NOMO-1 treated with dmso at 0.1 percent for 144 hours (cell line): ENCODE results near the gene ABCC3.
"Not testable (repeated sequence)": the region's sequence is repeated elsewhere in the genome, so short reads cannot be mapped to it uniquely, and the experiment has no call there.

Source experiments
- DNase-seq: peaks from one replicate; lab custom pipeline; 2025; ENCODE audit not compliant: unreplicated experiment; lab: John Stamatoyannopoulos, UW

ABCC3 gene

DNA sequence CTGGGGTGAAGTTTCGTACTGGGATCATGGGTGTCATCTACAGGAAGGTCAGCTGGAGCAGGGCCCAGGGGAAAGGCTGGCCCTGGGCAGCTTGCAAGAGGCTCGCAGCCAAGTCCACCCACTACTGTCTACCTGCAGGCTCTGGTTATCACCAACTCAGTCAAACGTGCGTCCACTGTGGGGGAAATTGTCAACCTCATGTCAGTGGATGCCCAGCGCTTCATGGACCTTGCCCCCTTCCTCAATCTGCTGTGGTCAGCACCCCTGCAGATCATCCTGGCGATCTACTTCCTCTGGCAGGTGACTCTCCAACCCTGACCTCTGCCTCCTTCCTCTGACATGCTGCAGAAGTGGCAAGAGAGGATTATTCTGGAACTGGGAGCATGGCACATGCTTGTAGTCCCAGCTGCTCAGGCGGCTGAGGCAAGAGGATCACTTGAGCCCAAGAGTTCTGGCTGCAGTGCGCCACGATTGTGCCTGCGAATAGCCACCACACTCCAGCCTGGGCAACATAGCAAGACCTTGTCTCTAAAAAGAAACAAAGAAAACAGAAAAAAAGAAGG is 29.2 kb downstream of the ABCC3 start:
- DNase-seq = no peak

DNA sequence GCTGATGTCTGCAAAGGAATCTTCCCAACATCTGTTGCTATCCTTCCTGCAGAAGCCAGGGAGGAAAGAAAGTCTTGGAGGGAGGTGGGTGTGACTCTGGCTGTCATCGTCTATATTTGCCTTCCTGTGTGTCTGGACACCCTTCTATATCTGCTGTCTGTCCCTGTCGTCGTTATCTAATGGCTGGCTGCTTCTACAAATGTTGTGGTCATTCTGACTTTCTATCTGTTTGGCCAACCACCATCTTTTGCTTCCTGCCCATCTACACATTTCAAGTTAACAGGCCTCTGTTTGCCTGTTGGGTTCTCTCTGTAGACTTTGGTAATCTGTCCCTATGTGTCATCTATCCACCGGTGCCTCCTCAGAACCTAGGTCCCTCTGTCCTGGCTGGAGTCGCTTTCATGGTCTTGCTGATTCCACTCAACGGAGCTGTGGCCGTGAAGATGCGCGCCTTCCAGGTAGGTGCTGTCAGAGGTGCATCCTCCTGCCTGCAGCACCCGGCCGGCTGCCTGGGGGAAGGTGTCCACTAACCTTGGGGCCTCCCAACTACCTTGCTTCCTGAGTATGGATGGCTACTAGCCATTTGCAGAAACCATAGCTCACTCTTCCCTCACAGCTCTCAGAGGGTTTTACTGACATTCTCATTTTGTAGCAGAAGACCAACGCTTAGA is 30.2 kb downstream of the ABCC3 start:
- DNase-seq = no peak

DNA sequence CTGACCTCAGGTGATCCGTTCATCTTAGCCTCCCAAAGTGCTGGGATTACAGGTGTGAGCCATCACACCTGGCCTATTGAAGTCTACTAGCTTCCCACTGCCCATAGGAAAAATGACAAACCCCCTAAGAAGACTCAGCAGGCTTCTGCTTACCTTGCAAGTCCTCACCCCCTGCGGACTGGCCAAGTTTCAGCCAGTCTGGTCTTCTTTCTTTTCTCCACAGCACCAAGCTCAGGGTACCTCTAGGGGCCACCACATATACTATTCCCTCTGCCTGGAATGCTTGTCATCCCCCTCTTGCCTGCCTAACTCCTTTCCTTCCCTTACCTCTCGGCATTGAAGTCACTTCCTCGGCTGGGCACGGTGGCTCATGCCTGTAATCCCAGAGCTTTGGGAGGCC is 31.2 kb downstream of the ABCC3 start:
- no peak for DNase-seq

DNA sequence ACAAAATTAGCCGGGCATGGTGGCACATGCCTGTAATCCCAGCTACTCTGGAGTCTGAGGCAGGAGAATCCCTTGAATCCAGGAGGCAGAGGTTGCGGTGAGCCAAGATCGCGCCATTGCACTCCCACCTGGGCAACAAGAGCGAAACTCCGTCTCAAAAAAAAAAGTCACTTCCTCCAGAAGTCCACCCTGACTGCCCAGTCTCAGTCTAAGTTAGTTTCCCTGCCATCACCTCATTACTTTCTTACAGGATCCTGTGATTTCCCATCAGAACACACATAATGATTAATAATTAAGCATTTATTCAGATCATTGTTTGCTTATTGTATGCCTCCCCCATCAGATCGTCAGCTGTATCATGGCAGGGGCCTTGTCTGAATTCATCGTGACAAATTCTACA is 31.6 kb downstream of the ABCC3 start:
- no peak for DNase-seq

DNA sequence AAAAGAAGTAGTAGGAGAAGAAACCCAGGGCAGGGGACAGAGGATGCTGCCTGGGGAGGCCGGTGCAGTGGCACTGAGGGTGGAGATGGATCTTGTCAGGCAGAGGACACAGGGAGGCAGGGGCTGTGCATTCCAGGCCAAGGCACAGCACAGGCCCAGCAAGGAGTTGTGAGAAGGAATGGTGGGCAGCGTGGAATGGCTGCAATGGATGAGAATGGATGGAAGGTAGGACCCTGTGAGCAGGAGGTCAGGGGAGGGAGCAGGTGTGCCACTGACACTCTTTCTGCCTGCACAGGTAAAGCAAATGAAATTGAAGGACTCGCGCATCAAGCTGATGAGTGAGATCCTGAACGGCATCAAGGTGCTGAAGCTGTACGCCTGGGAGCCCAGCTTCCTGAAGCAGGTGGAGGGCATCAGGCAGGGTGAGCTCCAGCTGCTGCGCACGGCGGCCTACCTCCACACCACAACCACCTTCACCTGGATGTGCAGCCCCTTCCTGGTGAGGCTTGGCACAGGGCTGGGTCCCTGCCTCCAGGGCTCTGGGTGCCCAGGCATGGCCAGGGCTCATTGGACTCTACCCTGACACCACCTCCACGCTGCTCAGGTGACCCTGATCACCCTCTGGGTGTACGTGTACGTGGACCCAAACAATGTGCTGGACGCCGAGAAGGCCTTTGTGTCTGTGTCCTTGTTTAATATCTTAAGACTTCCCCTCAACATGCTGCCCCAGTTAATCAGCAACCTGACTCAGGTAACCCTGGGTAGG is 32.8 kb downstream of the ABCC3 start:
- no peak for DNase-seq

DNA sequence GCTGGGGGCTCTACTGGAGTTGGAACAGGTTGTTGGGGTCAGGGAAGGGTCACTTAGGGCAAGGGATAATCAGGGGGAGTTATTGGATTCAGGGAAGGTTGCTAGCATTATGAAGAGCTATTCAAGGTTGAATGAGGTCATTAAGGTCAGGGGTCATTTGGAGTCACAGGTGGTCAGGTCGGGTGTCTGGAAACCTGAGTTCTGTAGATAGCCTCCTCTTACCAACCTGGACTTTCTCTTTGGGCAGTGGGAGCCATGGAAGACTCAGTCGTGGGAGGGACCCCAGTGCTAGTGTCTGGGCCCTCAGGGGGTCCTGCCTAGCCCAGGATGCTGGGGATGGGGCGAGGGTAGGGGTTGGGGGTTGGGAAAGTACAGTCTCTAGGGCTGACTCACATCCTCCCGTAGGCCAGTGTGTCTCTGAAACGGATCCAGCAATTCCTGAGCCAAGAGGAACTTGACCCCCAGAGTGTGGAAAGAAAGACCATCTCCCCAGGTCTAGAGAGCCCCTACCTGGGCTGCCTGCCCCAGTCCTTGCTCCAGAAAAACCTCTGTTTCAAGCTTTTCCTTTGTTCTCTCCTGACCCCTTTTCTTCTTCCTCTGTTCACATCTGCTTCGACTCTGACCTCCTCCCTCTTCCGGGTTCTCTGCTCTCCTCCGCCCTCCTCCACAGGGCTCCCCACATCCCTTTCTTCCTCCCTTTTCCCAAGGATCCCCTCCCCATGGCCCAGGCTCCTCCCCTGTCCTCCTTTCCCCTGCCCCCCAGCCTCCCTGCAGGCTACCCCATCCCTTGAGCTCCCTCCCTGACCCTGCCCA is 33.5 kb downstream of the ABCC3 start:
- DNase-seq = no peak

DNA sequence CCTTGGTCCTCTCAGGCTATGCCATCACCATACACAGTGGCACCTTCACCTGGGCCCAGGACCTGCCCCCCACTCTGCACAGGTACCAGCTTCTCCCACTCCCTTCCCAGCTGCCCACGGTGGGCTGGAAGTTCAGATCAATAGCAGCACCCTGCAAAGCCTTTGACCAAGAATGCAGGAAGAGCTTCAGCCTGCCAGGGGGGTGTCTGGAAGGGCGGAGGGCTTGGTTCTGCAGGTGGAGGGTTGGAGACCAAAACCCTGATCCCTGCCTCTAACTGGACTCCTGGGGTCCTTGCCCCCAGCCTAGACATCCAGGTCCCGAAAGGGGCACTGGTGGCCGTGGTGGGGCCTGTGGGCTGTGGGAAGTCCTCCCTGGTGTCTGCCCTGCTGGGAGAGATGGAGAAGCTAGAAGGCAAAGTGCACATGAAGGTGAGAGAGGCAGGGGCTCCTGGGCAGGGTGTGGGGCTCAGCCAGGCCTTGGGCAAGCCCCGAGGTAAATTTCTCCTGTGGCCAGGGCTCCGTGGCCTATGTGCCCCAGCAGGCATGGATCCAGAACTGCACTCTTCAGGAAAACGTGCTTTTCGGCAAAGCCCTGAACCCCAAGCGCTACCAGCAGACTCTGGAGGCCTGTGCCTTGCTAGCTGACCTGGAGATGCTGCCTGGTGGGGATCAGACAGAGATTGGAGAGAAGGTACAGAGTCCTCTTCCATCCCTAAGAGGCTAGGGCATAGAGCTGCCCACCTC is 34.3 kb downstream of the ABCC3 start:
- DNase-seq = no peak

DNA sequence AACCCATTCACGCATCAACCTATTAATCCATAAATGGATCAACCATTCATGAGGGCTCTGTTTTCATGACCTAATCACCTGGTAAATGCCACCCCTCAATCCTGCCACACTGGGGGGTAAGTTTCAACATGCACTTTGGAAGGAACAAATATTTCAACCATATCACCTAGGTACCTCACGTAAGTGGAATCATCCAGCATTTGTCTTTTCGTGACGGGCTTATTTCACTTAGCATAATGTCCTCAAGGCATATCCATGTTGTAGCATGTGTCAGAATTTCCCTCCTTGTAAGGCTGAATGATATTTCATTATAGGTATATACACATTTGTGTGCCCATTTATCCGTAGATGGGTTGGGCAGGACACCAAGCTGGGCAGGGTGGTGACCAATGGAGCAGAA is 37.4 kb downstream of the ABCC3 start:
- no peak for DNase-seq

DNA sequence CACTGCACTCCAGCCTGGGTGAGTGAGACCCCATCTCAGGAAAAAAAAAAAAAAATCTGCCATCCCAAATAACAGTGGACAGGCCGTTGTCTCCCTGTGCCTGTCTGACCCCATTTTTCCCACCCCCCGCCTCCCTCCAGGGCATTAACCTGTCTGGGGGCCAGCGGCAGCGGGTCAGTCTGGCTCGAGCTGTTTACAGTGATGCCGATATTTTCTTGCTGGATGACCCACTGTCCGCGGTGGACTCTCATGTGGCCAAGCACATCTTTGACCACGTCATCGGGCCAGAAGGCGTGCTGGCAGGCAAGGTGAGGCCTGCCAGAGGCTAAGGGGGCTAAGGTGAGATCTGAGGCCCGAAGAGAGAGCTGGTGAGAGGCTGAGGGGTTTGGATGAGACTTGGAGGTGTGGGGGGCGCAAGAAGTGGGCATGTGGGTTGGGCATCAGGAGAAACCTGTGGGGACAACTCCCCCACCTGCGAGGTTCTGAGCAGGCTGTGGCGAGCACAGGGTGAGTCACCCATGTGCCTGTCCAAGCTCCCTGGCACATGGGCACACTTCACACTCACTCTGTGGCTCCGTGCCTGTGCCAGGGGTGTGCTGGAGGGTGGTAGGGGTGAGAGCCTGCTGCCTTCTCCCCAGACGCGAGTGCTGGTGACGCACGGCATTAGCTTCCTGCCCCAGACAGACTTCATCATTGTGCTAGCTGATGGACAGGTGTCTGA is 38.3 kb downstream of the ABCC3 start:
- DNase-seq = no peak

DNA sequence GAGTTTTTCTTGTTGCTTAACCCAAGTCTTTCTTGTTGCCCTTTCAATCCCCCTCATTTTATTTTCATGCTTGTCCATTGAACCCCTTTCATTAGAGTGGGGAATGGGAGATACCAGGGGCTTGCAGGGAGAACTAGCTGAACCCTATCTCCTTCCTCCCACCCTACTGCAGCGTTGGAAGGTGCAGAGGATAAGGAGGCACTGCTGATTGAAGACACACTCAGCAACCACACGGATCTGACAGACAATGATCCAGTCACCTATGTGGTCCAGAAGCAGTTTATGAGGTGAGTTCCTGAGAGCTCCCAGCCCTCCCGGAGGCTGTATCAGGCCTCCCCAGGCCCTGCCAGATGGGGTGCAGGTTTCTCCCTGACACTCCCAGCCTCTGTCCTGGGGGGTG is 40.5 kb downstream of the ABCC3 start:
- no peak for DNase-seq

DNA sequence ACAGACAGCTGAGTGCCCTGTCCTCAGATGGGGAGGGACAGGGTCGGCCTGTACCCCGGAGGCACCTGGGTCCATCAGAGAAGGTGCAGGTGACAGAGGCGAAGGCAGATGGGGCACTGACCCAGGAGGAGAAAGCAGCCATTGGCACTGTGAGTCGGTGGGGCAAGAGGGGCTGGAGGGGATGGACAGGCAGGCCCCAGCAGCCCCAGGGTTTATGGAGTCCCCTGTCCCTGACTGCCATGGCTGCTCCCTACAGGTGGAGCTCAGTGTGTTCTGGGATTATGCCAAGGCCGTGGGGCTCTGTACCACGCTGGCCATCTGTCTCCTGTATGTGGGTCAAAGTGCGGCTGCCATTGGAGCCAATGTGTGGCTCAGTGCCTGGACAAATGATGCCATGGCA is 40.9 kb downstream of the ABCC3 start:
- no peak for DNase-seq

DNA sequence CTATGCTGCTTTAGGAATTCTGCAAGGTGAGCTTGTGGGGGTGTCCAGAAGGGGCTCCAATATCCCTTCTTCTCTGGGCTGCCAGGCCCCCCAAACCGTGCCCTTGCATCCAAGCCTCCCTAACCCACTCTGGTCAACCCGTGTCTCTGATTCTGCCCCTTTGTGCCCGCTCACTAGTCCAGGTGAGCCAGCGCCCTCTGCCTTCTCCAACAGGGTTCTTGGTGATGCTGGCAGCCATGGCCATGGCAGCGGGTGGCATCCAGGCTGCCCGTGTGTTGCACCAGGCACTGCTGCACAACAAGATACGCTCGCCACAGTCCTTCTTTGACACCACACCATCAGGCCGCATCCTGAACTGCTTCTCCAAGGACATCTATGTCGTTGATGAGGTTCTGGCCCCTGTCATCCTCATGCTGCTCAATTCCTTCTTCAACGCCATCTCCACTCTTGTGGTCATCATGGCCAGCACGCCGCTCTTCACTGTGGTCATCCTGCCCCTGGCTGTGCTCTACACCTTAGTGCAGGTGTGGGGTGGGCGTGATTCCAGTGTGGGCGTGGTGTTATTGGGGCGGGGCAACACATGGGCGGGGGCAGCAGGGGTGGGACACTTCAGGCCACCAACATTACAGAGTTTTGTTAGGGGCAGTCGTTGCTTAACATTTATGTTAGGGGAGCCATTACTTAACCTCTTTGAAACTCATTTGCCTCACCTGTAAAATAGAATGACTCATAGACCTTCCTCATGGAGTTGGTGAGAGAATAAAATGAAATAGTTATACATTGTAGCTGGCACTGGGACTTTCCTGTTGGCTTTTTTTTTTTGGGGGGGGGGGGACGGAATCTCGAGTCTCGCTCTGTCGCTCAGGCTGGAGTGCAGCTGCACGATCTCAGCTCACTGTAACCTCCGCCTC is 41.6 kb downstream of the ABCC3 start:
- DNase-seq = no peak

DNA sequence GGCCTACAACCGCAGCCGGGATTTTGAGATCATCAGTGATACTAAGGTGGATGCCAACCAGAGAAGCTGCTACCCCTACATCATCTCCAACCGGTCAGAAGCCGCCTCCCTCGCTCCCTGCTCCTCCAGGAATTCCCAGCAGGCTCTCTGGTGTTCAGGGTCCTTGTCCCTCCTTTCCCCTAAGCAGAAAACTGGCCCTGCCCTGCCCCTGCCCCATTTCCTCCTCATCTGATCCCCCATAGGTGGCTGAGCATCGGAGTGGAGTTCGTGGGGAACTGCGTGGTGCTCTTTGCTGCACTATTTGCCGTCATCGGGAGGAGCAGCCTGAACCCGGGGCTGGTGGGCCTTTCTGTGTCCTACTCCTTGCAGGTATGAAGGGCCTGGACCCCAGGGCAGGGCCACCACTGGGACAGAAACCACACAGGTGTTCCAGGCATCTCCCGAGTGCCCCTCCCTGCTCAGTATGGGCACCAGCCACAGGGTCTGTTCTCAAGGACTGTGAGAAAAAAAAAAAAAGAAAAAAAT is 43.2 kb downstream of the ABCC3 start:
- DNase-seq = no peak

DNA sequence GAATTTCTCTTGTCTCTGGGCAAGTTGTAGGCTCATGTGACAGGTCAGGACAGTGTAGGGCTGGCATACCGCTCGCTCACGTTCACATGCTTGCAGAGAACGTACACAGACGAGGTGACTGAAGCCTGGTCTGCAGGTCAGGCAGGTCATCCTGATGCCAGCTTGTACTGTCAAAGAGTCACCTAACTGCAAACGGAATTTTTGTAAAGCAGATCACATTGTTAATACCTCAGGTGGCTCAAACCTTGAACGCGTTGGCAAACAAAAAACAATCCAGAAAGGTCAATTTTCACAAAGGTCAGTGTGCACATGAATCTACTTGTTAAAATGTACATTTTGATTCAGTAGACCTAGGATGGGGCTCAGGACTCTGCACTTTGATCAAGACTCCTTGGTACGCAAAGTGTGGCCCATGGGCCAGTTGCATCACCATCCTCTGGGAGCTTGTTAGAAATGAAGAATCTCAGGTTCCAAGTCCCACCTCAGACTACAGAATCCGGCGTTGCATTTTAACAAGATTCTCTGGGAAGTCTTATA is 44.4 kb downstream of the ABCC3 start:
- DNase-seq = no peak

DNA sequence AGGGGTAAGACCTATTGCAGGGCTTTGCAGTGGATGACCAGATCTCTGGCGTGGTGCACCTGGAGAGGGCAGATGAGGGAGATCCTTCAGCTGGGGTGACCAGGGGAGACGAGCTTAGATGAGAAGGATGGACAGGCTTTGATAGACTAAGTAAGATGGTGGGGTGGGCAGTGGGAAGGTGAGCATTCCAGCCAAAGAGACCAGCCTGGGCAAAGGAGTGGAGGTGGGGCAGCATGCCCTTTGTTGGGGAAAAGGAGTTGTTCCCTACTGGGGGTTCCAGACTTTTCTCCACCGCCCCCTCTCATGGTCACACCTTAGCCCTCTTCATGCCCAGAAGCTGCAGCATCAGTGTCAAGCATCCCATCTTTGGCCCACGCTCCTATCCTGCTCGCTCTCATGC is 45.4 kb downstream of the ABCC3 start:
- no peak for DNase-seq

DNA sequence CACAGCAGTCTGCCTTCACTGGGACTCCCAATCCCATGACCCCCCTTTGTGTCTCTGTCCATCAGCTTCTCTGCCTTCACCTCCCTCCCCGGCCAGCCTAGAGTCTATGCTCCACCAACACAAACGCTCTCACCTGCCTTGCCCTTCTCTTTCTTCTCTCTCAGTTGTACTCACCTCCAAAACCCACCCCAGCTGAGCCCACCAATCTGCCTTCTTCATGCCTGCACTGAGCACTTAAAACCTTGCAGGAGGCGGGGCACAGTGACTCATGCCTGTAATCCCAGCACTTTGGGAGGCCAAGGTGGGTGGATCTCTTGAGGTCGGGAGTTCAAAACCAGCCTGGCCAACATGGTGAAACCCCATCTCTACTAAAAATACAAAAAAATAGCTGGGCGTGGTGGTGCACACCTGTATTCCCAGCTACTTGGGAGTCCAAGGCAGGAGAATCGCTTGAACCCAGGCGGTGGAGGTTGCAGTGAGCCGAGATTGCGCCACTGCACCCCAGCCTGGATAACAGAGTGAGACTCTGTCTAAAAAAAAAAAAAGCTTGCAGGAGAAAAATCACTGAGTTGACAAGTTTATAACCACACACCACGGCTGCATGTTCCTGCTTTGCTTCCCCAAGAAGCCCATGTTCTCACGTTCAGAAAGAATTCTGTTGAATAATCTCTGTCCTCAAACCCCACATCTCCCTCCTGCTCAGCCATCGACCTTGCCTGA is 46.0 kb downstream of the ABCC3 start:
- DNase-seq = not testable (repeated sequence)

DNA sequence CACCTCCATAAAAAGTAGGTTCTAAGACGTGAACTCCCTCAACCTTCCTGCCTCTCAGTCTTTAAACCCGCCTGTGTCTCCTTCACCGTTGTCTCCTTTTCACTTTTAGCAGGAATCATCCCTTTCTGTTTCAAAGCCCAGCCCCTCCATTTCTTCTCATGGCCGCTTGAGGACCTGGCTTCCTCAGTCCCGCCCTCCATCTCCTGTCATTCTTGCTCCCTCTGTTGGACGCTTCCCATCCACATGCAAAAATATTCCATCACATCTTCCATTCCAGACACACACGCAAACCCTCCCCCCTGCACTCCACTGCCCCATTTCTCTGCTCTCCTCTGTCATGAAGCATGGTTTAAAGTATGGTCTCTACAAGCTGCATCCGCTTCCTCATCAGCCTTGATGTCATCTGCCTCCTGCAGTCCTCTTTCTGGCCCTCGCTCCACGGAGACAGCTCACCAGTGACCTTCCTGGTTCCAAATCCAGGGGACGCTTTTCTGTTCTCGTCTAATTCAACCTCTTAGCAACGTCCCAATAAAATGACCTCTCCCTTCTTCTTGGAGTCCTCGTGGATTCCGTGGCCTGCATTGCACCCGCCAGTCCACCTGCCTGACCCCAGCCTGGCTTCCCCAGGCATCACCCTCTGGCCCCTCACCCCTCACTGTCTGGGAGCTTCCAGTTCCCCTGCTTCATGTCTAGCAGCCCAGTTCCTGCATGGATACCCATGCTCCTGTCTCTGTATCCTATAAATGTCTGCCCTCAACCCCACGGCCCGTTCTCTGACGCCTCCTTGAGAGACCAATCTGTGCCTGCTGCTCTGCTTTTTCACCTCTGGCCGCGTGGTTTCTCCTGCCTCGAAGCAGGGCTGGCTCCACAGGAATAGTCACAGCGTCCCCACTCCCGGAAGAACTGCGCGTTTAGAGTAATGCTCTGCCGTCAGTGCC is 46.9 kb downstream of the ABCC3 start:
- peak; percentile 12 for DNase-seq
